B cell (primary cell): ENCODE data around the gene DSG2. TPM values are rescaled to one million over a fixed set of nuclear protein-coding genes. Genes with fewer than 3 reads are reported as not detected.

ENCODE experiments used
- ATAC-seq: fragments of 200-7000 bp; cut with Tn5 transposase; one replicate; pipeline ENCODE4 v1.10.0; 2021; ENCODE audit warnings: low read depth, mild to moderate bottlenecking, moderate number of reproducible peaks, moderate library complexity
- CTCF ChIA-PET: fragments of 350-600 bp; sonication (Branson Sonifier 250); formaldehyde crosslinking; loops from one replicate; lab custom pipeline; 2021; ENCODE audit warnings: antibody characterized with exemption, inconsistent platforms; lab: Charles Lee
- POLR2A ChIA-PET: fragments of 350-600 bp; sonication (Branson Sonifier 250); formaldehyde crosslinking; loops from one replicate; lab custom pipeline; 2021; ENCODE audit warnings: antibody characterized with exemption; lab: Charles Lee
- DNase-seq: peaks from one replicate; pipeline ENCODE4 v3.0.0; 2013
- H2AFZ ChIP-seq: 2 replicates; pipeline ENCODE4 v1.6.1; 2012; ENCODE audit warnings: mild to moderate bottlenecking, low read depth, low read length; ENCODE audit not compliant: insufficient read depth, poor library complexity, severe bottlenecking
- H3K27ac ChIP-seq, 2 donors: 1 replicate in 1 of 2; 2 replicates in 1 of 2; pipeline ENCODE4 v1.5.1; 2012 to 2013; ENCODE audit warnings: low read length in 2 of 2, mild to moderate bottlenecking in 2 of 2, moderate library complexity in 1 of 2
- H3K27me3 ChIP-seq, 4 experiments: fragments of 200-600 bp in 1 of 4; sonication (generic) in 1 of 4; replicated peaks in 1 of 4; 1 replicate in 2 of 4; 2 replicates in 2 of 4; pipeline versions ENCODE4 v1.6.1 to v1.7.0; 2013 to 2016; ENCODE audit warnings: low read length in 3 of 4, mild to moderate bottlenecking in 2 of 4, mixed read lengths in 1 of 4, moderate library complexity in 1 of 4; ENCODE audit not compliant: insufficient read depth in 4 of 4, control insufficient read depth in 3 of 4; ENCODE audit errors: control extremely low read depth in 1 of 4
- H3K36me3 ChIP-seq, 2 experiments: replicated peaks in 1 of 2; 1 replicate in 1 of 2; 2 replicates in 1 of 2; pipeline versions ENCODE4 v1.6.1 to v1.7.1; 2013; ENCODE audit warnings: low read length in 1 of 2; ENCODE audit not compliant: insufficient read depth in 2 of 2, control insufficient read depth in 1 of 2; ENCODE audit errors: control extremely low read depth in 1 of 2, extremely low read depth in 1 of 2
- H3K4me1 ChIP-seq, 2 donors: fragments of 200-600 bp in 1 of 2; sonication (generic) in 1 of 2; 1 replicate in 1 of 2; 2 replicates in 1 of 2; pipeline versions ENCODE4 v1.5.1 to v1.6.1; 2013 to 2017; ENCODE audit warnings: low read length in 2 of 2; ENCODE audit not compliant: control insufficient read depth in 2 of 2, insufficient read depth in 2 of 2
- H3K4me2 ChIP-seq: replicated peaks from 2 replicates; pipeline ENCODE3; 2012; ENCODE audit warnings: mild to moderate bottlenecking, low read depth, low read length; ENCODE audit not compliant: poor library complexity, severe bottlenecking
- H3K4me3 ChIP-seq, 5 experiments: fragments of 200-600 bp in 1 of 5; sonication (generic) in 1 of 5; 1 replicate in 3 of 5; 2 replicates in 2 of 5; pipeline versions ENCODE4 v1.5.1 to v1.7.0; 2011 to 2016; ENCODE audit warnings: low read length in 4 of 5, mild to moderate bottlenecking in 4 of 5, low read depth in 2 of 5, control low read depth in 1 of 5, moderate library complexity in 1 of 5; ENCODE audit not compliant: insufficient read depth in 1 of 5; ENCODE audit errors: control extremely low read depth in 1 of 5, extremely low read depth in 1 of 5
- H3K79me2 ChIP-seq: fragments of 200-600 bp; sonication (generic); one replicate; pipeline ENCODE4 v1.6.0; 2016; ENCODE audit warnings: low read length; ENCODE audit not compliant: control insufficient read depth, insufficient read depth
- H3K9ac ChIP-seq: fragments of 200-600 bp; sonication (generic); 2 replicates; pipeline ENCODE4 v1.6.1; 2017; ENCODE audit warnings: mild to moderate bottlenecking, low read length, moderate library complexity
- H3K9me3 ChIP-seq, 3 donors: one replicate each; pipeline versions ENCODE4 v1.6.1 to v1.7.1; 2013; ENCODE audit warnings: low read length in 2 of 3; ENCODE audit not compliant: control insufficient read depth in 2 of 3, insufficient read depth in 1 of 3; ENCODE audit errors: control extremely low read depth in 1 of 3
- H4K20me1 ChIP-seq: 2 replicates; pipeline ENCODE4 v1.6.0; 2012; ENCODE audit warnings: mild to moderate bottlenecking, low read length; ENCODE audit not compliant: insufficient read depth, control insufficient read depth, poor library complexity, severe bottlenecking
- H3K27ac Mint-ChIP-seq: one replicate; pipeline ENCODE4 v1.8.0; 2021; ENCODE audit warnings: mixed read lengths
- H3K27me3 Mint-ChIP-seq: one replicate; pipeline ENCODE4 v1.8.0; 2021; ENCODE audit warnings: mixed read lengths
- H3K4me1 Mint-ChIP-seq: one replicate; pipeline ENCODE4 v1.8.0; 2021; ENCODE audit warnings: mixed read lengths
- H3K4me3 Mint-ChIP-seq: one replicate; pipeline ENCODE4 v1.8.0; 2021; ENCODE audit warnings: mixed read lengths
- H3K9me3 Mint-ChIP-seq: one replicate; pipeline ENCODE4 v1.8.0; 2022; ENCODE audit warnings: mixed read lengths; ENCODE audit not compliant: insufficient read depth
- EZH2 ChIP-seq: IDR thresholded peaks from 2 replicates; pipeline ENCODE4 v1.6.1; 2012; ENCODE audit warnings: borderline replicate concordance, low read depth, mild to moderate bottlenecking, moderate library complexity, low read length; ENCODE audit not compliant: insufficient read depth, poor library complexity, severe bottlenecking
- WGBS: methylation state at CpG from one replicate; pipeline ENCODE4 v1.1.5; 2013; ENCODE audit warnings: missing lambda C conversion rate; ENCODE audit not compliant: insufficient coverage; 5-methylcytosine and 5-hydroxymethylcytosine counted together
- intact Hi-C: fragments of 100-400 bp; cut with micrococcal nuclease; formaldehyde crosslinking; loops from one replicate; pipeline ENCODE4 v1.10.0; 2022
- polyA plus RNA-seq: library from polyadenylated mRNA; depleted of rRNA; stranded (reverse); fragments of >200 nt; gene quantifications from 2 replicates; pipeline ENCODE4 v1.2.3, GENCODE V29; 2012
- total RNA-seq, 2 donors: library from RNA; stranded (reverse); fragments of 120-200 nt in 1 of 2; gene quantifications; 1 replicate in 1 of 2; 2 replicates in 1 of 2; pipeline versions ENCODE4 v1.2.3 to v1.2.4, GENCODE V29; 2013 to 2022
- TF ChIP-seq, protein P1 (sequence below): fragments of 200-600 bp; IDR thresholded peaks from one replicate; pipeline ENCODE4 v1.8.0; 2022; ENCODE audit warnings: antibody characterized with exemption, mild to moderate bottlenecking

Gene DSG2
- total and polyA plus RNA-seq, 2 donors (not counting 1 experiment from before 2014, with no cell fraction given) = not detected

DNA sequence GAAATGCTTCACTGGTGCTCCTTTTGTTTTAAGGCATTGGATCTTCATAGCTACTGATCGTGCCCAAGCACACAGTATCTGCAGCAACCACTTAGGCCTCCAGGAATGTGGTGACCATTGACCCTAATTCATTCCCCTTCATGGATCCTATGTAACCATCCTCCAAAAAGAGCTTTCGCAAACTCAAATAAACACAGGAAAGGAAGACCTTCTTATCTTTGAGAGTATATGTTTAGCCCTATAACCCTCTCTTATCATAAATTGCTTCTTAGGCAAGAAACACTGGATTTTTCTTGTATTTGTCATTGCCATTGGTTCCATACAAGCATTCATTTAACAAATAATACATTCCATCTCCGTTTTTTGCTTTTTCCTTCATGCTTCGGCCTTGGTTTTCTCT is 89.6 kb downstream of the DSG2 start:
- H4K20me1 ChIP-seq = no peaks in the 10 kb centered on the region
- H3K27me3 ChIP-seq = no peaks in the 10 kb centered on the region
- H3K27ac ChIP-seq = no peak overlapping the region
- no peaks in the 10 kb centered on the region for H3K9me3 Mint-ChIP-seq
- no peak overlapping the region for H3K4me3 Mint-ChIP-seq
- WGBS = 70% methylated on average over 3 of the region's 4 CpGs
- no peak overlapping the region for H2AFZ ChIP-seq
- H3K27ac Mint-ChIP-seq = no peak overlapping the region
- H3K4me1 ChIP-seq = no peaks in the 10 kb centered on the region
- no peak for DNase-seq
- ChIA-PET POLR2A (no interaction called here), CTCF (no interaction called here)
- no peaks in the 10 kb centered on the region for H3K36me3 ChIP-seq
- ATAC-seq = no peak
- no peaks in the 10 kb centered on the region for H3K27me3 Mint-ChIP-seq
- H3K9ac ChIP-seq = no peak overlapping the region
- H3K79me2 ChIP-seq = no peaks in the 10 kb centered on the region
- H3K9me3 ChIP-seq = no peaks in the 10 kb centered on the region
- no peak for TF ChIP-seq EZH2
- TF ChIP-seq, protein P1, sequence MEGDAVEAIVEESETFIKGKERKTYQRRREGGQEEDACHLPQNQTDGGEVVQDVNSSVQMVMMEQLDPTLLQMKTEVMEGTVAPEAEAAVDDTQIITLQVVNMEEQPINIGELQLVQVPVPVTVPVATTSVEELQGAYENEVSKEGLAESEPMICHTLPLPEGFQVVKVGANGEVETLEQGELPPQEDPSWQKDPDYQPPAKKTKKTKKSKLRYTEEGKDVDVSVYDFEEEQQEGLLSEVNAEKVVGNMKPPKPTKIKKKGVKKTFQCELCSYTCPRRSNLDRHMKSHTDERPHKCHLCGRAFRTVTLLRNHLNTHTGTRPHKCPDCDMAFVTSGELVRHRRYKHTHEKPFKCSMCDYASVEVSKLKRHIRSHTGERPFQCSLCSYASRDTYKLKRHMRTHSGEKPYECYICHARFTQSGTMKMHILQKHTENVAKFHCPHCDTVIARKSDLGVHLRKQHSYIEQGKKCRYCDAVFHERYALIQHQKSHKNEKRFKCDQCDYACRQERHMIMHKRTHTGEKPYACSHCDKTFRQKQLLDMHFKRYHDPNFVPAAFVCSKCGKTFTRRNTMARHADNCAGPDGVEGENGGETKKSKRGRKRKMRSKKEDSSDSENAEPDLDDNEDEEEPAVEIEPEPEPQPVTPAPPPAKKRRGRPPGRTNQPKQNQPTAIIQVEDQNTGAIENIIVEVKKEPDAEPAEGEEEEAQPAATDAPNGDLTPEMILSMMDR = no peak
- intact Hi-C loops = no loop called here
- no peak overlapping the region for H3K4me3 ChIP-seq
- H3K4me1 Mint-ChIP-seq = no peaks in the 10 kb centered on the region
- H3K4me2 ChIP-seq = no peak overlapping the region

DNA sequence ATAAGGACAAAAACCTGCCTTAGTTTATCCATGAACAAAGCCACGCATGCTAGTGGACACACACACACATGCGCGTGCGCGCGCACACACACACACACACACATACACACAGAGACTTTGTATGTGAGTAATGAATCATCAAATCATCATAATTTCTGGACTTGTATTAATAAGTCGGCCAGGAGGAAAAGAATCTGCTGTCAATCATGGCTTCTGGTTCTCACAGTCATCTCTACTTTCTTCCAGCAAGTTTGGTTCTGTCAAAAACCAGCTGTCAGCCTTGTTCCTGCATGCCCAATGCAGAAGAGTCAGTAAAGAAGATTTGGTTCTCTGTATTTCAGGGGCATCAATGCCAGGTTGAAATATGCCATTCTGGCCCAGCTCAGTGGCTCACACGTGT is 92.6 kb downstream of the DSG2 start:
- H3K27ac Mint-ChIP-seq = no peak overlapping the region
- ChIA-PET POLR2A (no interaction called here), CTCF (no interaction called here)
- H3K9me3 ChIP-seq = no peaks in the 10 kb centered on the region
- H3K27ac ChIP-seq = no peak overlapping the region
- H3K4me3 Mint-ChIP-seq = no peak overlapping the region
- TF ChIP-seq, protein P1 = no peak
- TF ChIP-seq EZH2 = no peak
- no peaks in the 10 kb centered on the region for H3K4me1 ChIP-seq
- H3K9ac ChIP-seq = no peak overlapping the region
- no peak overlapping the region for H3K4me2 ChIP-seq
- H3K4me3 ChIP-seq = no peak overlapping the region
- intact Hi-C loops = no loop called here
- H3K9me3 Mint-ChIP-seq = no peaks in the 10 kb centered on the region
- no peaks in the 10 kb centered on the region for H3K36me3 ChIP-seq
- ATAC-seq (no peak), DNase-seq (no peak)
- no peaks in the 10 kb centered on the region for H3K79me2 ChIP-seq
- WGBS = 50% methylated on average over 1 of the region's 8 CpGs
- H3K27me3 ChIP-seq = no peaks in the 10 kb centered on the region
- no peaks in the 10 kb centered on the region for H4K20me1 ChIP-seq
- no peaks in the 10 kb centered on the region for H3K4me1 Mint-ChIP-seq
- no peaks in the 10 kb centered on the region for H3K27me3 Mint-ChIP-seq
- no peak overlapping the region for H2AFZ ChIP-seq
